Ovary (tissue), 3 donors: ENCODE measurements around the gene SKAP2.

Source experiments
- POLR2A ChIP-seq: fragments of 450-650 bp; IDR thresholded peaks from one replicate; pipeline ENCODE4 v1.6.1; 2017; ENCODE audit warnings: antibody characterized with exemption, mild to moderate bottlenecking, moderate library complexity
- TF ChIP-seq, protein P1 (sequence below), 3 donors: fragments of 450-650 bp in 2 of 3; fragments of 200-600 bp in 1 of 3; IDR thresholded peaks; one replicate each; pipeline versions ENCODE4 v1.5.1 to v1.8.0; 2016 to 2022; ENCODE audit warnings: antibody characterized with exemption in 3 of 3, mild to moderate bottlenecking in 1 of 3
- donor health status: DM: no; HTN: no; CAD: no.

DNA sequence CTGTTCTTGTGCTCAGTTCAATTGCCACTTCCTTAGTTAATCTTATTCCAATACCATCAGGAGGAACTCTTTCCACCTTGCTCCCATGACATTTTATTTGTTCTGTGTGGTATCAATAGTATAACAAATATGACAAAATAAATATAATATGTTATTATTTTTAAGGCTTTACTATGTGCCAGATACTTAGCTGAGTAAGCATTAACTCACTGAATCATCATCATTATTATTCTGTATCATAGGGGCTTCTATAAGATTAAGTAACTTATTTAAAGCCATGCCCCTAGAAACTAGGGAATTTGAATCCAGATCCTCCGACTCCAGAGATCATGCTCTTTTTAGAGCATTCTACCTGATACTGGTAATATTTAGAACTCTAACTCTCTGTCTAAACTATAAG is 33.5 kb upstream of the SKAP2 start:
- TF ChIP-seq, protein P1, sequence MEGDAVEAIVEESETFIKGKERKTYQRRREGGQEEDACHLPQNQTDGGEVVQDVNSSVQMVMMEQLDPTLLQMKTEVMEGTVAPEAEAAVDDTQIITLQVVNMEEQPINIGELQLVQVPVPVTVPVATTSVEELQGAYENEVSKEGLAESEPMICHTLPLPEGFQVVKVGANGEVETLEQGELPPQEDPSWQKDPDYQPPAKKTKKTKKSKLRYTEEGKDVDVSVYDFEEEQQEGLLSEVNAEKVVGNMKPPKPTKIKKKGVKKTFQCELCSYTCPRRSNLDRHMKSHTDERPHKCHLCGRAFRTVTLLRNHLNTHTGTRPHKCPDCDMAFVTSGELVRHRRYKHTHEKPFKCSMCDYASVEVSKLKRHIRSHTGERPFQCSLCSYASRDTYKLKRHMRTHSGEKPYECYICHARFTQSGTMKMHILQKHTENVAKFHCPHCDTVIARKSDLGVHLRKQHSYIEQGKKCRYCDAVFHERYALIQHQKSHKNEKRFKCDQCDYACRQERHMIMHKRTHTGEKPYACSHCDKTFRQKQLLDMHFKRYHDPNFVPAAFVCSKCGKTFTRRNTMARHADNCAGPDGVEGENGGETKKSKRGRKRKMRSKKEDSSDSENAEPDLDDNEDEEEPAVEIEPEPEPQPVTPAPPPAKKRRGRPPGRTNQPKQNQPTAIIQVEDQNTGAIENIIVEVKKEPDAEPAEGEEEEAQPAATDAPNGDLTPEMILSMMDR (IDR thresholded peaks at IDR 0.05) = no peak
- no peak for TF ChIP-seq POLR2A
